Ascending aorta (tissue), 2 donors: ENCODE results near the gene ECHDC3. TPM values are rescaled to one million over a fixed set of nuclear protein-coding genes. Genes with fewer than 3 reads are reported as not detected.
"Not testable (repeated sequence)": the region's sequence is repeated elsewhere in the genome, so short reads cannot be mapped to it uniquely, and the experiment has no call there.

Experiments used
- DNase-seq, 2 donors: peaks; one replicate each; pipeline ENCODE4 v3.0.0-alpha.2; 2019; ENCODE audit warnings: low spot score in 2 of 2
- H3K27ac ChIP-seq, 2 donors: fragments of 200-600 bp; sonication (generic); one replicate each; pipeline ENCODE4 v1.5.1; 2016 to 2017; ENCODE audit warnings: mild to moderate bottlenecking in 1 of 2
- H3K27me3 ChIP-seq: fragments of 200-600 bp; sonication (generic); one replicate; pipeline ENCODE4 v1.5.1; 2017
- H3K36me3 ChIP-seq, 2 donors: fragments of 200-600 bp; sonication (generic); one replicate each; pipeline ENCODE4 v1.5.1; 2016
- H3K4me1 ChIP-seq, 2 donors: fragments of 200-600 bp; sonication (generic); one replicate each; pipeline ENCODE4 v1.5.1; 2016 to 2017; ENCODE audit warnings: mild to moderate bottlenecking in 1 of 2
- H3K4me3 ChIP-seq, 2 donors: fragments of 200-600 bp; sonication (generic); one replicate each; pipeline ENCODE4 v1.5.1; 2016 to 2017; ENCODE audit warnings: mild to moderate bottlenecking in 1 of 2
- H3K9me3 ChIP-seq, 2 donors: fragments of 200-600 bp; sonication (generic); one replicate each; pipeline ENCODE4 v1.5.1; 2016
- CTCF ChIP-seq, 3 experiments: fragments of 200-600 bp in 2 of 3; fragments of 450-650 bp in 1 of 3; sonication (generic) in 2 of 3; IDR thresholded peaks; one replicate each; pipeline ENCODE4 v1.5.1; 2016 to 2019; ENCODE audit warnings: antibody characterized with exemption in 3 of 3, mild to moderate bottlenecking in 1 of 3, moderate library complexity in 1 of 3
- intact Hi-C: fragments of 100-400 bp; cut with DNase I; formaldehyde crosslinking; loops from one replicate; pipeline ENCODE4 v1.15.1; 2023
- total RNA-seq: library from RNA; depleted of rRNA; stranded (reverse); fragments of >200 nt; gene quantifications from one replicate; pipeline ENCODE4 v1.1.0, GENCODE V29; 2016

Gene ECHDC3
- total RNA-seq, 1 donor from 2014 or later = 12.2 TPM

GRCh38 chr10:11727563-11727962 lies 14.6 kb upstream of the ECHDC3 start:
- Histone ChIP-seq H3K4me1 (no peaks in the 10 kb centered on the region), H3K4me3 (no peak overlapping the region), H3K27me3 (no peaks in the 10 kb centered on the region), H3K9me3 (no peaks in the 10 kb centered on the region), H3K27ac (no peak overlapping the region), H3K36me3 (no peaks in the 10 kb centered on the region)
- intact Hi-C loops = loop anchor here (5.0 kb wide), 1 partner anchor 210 kb away; no protein-coding TSS in a partner anchor
- no peak for DNase-seq
- no peak for TF ChIP-seq CTCF (IDR thresholded peaks at IDR 0.05)

- Histone ChIP-seq H3K27me3 (no peaks in the 10 kb centered on the region), H3K4me3 (no peak overlapping the region), H3K27ac (no peak overlapping the region), H3K36me3 (no peaks in the 10 kb centered on the region), H3K9me3 (no peaks in the 10 kb centered on the region), H3K4me1 (no peaks in the 10 kb centered on the region)
- TF ChIP-seq CTCF (IDR thresholded peaks at IDR 0.05) = no peak
- intact Hi-C loops = loop anchor here (5.0 kb wide), 1 partner anchor 211 kb away; no protein-coding TSS in a partner anchor
- DNase-seq = no peak
Measured at GRCh38 chr10:11728353-11728752, 13.8 kb upstream of the ECHDC3 start.

GRCh38 chr10:11729790-11730315 lies 12.3 kb upstream of the ECHDC3 start:
- Histone ChIP-seq H3K27ac (no peak overlapping the region), H3K9me3 (no peaks in the 10 kb centered on the region), H3K4me1 (no peaks in the 10 kb centered on the region), H3K36me3 (no peaks in the 10 kb centered on the region), H3K4me3 (no peak overlapping the region), H3K27me3 (no peaks in the 10 kb centered on the region)
- no peak for TF ChIP-seq CTCF (IDR thresholded peaks at IDR 0.05)
- no peak for DNase-seq
- intact Hi-C loops = loop anchor here (5.0 kb wide), 1 partner anchor 213 kb away; no protein-coding TSS in a partner anchor

- H3K4me1 ChIP-seq = no peaks in the 10 kb centered on the region
- intact Hi-C loops = no loop called here
- no peaks in the 10 kb centered on the region for H3K36me3 ChIP-seq
- no peak overlapping the region for H3K27ac ChIP-seq
- H3K4me3 ChIP-seq = no peak overlapping the region
- DNase-seq = no peak
- H3K9me3 ChIP-seq = no peaks in the 10 kb centered on the region
- H3K27me3 ChIP-seq = no peaks in the 10 kb centered on the region
- TF ChIP-seq CTCF (IDR thresholded peaks at IDR 0.05) = no peak
Measured at GRCh38 chr10:11730779-11731178, 11.4 kb upstream of the ECHDC3 start.

GRCh38 chr10:11736767-11737166 lies 5.4 kb upstream of the ECHDC3 start:
- H3K4me3 ChIP-seq, DNase-seq, intact Hi-C loops, H3K4me1 ChIP-seq, H3K27me3 ChIP-seq, H3K9me3 ChIP-seq, H3K36me3 ChIP-seq, H3K27ac ChIP-seq: not testable (repeated sequence)

- H3K27me3 ChIP-seq, DNase-seq, intact Hi-C loops, H3K4me1 ChIP-seq, H3K27ac ChIP-seq, H3K9me3 ChIP-seq, H3K36me3 ChIP-seq: not testable (repeated sequence)
- H3K4me3 ChIP-seq = peak overlapping the region in 1 of 2 donors; percentile 25
Measured at GRCh38 chr10:11737258-11738032, 4.7 kb upstream of the ECHDC3 start.
